GM18951 (cell line): ENCODE measurements around the gene SLC6A17.

Experiments used
- POLR2A ChIP-seq: IDR thresholded peaks from 4 replicates; pipeline ENCODE4 v1.6.1; 2011; ENCODE audit warnings: mild to moderate bottlenecking; ENCODE audit not compliant: insufficient read length, insufficient read depth; ENCODE audit errors: extremely low read depth
- in situ Hi-C: fragments of 300-500 bp; cut with MboI; formaldehyde crosslinking; loops from one replicate; pipeline ENCODE4 v1.12.0; 2022; ENCODE audit warnings: low sequenced_read_pairs, mixed read lengths, inconsistent platforms; ENCODE audit not compliant: unreplicated experiment

The SLC6A17 gene

DNA sequence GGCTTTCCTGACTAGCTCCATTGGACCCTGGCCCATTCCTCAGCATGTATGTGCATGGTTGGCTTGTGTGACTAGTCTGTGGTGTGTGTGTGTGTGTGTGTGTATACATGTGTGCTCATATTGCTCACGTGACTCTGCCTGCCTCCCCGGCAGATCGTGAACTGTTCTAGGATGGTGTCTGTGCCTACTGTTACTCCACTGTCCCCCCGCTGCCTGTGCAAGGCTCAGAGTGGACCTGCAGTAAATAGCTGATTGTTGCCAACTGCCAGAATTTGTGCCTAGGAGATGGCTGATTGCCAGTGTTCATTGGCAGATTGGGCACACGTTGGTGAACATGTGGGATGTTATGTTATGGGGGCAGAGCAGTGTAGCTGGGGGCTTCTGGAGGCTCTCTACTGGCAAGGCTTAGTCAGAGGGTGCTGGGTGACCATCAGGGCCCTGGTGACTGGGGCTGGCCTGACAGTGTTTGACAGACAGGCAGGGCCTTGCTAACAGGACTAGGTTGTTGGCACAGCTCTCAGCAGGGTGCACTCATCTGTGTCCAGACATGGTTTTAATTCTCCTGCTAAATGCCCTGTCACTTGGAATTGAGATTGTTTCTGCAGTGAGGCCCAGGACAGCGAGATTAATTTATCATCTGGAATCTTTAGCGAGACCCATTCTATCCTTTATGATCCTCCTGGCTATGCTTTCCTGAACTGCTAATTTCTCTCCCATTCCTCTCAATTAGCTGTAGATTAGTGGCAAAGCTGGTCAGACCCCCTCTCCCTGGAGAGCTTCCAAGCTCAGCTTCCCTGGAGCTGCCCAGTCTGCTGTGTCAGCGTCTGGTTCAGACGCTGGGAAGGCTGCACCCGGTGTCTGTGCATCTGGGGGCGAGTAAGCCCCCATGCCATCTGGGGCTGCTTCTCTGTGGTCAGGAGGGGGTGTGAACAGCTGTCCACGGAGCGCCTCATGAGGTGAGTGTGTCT, 20.8 kb downstream of the SLC6A17 start:
- TF ChIP-seq POLR2A = no peak
- in situ Hi-C loops = no loop called here

DNA sequence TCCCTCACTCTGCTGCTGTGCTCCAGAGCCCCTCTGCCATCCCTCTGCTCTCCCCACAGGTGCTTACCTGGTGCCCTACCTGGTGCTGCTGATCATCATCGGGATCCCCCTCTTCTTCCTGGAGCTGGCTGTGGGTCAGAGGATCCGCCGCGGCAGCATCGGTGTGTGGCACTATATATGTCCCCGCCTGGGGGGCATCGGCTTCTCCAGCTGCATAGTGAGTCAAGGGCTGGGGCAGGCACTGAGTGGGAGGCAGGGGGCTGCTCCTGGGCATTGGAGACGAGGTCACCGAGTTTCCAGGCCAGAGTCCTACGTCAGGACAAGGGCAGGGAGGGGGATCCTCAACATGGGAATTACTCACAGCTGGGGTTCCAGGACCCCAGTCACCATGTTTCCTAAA, 21.7 kb downstream of the SLC6A17 start:
- TF ChIP-seq POLR2A = no peak
- in situ Hi-C loops = no loop called here

DNA sequence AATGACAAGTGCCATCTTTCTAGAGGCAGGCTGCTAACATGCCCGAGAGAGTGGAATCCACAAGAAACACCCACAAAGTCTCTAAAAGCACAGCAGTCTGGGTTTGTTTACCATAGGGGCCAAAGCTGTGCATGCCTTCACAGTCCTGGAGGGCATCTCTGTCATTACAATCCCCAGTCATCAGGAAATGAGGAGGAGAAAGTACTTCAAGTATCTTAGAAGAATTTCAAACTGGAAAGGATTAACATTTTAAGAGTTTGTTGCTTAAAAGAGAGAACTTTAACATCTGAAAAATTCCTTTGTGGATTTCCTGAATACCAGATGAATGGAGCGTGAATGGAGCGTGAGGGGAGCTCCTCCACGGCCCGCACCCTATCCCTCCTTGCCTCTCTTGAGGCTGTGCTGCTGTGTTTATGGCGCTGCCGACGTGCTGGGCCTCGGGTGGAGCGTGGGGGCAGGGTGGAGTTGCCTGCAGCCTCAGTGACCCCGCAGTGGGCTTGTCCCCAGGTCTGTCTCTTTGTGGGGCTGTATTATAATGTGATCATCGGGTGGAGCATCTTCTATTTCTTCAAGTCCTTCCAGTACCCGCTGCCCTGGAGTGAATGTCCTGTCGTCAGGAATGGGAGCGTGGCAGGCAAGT, 23.3 kb downstream of the SLC6A17 start:
- TF ChIP-seq POLR2A = no peak
- in situ Hi-C loops = no loop called here

DNA sequence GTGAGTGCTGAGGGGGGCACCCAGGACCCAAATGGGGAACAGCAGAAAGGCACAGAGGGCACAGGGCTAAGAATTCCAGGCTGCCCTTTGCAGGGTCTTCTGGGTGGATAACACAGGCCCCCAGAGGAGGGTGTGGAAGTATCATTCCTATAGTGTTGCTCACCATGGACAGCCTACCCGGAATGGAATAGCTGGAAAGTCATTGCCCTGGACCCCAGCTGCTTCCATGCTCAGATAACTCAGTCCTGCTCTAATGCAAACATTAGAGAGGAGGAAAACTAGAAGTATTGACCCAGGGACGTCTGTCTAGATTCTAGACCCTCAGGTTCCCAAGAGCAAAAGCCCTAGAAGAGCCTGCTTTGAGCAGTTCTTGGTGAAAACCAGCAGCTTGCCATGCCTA, 24.7 kb downstream of the SLC6A17 start:
- in situ Hi-C loops = no loop called here
- no peak for TF ChIP-seq POLR2A

DNA sequence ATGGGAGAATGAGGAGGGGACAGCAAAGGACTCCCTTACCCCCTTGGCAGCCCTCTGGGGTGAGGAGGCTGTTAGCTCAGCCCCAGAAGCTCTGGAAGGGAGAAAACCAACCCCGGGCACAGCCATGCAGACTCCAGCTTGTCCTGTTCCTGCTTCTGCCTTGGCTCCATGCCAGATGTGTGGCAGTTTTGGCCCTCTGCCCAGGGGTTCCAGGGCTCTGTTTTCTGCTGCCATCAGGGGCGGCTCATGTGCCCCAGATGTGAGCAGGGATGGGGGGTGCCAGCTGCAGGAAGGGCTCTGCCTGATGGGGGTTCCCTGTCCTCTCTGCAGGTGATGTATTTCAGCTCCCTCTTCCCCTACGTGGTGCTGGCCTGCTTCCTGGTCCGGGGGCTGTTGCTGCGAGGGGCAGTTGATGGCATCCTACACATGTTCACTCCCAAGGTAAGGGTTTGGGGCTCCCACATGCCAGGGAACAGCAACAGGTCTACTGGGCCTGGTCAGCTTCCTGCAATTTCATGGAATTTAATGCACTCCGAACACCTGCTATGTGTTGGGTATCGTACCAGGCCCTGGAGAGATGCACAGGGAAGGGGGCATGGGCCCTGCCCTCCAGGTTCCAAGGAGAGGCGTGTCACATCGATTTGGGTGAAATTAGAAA, 26.1 kb downstream of the SLC6A17 start:
- no peak for TF ChIP-seq POLR2A
- in situ Hi-C loops = no loop called here

DNA sequence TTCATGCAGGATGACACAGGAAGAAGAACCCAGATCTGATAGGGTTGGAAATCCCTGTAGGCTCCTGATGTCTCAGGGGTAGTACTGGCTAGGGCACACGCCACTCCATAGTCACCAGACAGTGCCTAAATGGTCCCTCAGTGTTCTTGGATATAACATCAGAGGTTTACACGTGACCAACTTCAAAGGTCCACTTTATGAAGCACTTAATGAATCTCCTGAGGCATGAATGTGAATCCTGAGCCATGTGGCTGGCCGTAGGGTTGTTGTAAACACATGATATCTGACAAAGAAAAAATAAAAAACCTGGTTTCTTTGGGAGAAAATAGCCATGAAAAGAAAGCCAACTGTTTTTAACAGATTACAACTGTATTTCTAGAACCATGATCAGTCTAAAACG, 27.5 kb downstream of the SLC6A17 start:
- in situ Hi-C loops = no loop called here
- no peak for TF ChIP-seq POLR2A

DNA sequence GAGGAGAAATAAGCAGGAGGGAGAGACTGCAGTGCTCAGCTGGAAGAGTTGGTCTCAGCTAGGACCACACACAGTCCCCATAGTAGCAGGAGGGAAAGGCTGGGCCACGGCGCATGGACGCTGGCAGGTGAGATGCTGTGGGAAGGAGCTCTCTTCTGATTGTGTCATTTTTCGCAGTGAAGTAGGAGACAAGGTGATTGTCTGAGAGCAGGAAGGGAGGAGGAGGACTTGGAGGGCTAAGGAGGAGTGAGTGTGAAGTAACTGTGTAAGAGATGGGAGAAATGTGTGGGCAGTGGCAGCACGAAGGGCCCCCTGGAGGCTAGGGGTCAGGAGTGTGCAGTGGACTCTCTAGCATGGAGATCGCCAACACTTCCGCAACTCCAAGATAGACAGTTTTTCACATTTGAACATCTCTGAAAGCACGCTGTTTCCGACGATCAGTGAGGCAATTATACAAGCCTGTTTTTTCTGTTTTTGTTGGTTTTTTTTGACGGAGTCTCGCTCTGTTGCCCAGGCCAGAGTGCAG, 33.4 kb downstream of the SLC6A17 start:
- in situ Hi-C loops = no loop called here
- no peak for TF ChIP-seq POLR2A

DNA sequence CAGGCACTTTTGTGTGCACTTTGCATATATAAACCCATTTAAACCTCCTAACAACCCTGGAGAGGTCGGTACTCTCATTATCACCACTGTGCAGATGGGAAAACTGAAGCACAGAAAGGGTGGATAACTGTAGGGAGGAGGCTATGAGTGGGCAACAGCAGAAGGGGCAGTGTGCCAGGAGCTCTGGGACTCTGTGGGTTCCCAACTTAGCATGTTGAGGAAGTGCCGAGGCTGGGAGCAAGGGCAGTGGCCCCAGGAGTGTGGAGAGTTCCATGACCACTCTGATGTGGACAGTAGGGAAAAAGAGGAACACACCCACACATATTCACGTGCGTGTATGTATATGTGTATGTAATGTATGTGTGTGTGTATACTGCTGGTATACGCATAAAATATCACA, 34.2 kb downstream of the SLC6A17 start:
- in situ Hi-C loops = no loop called here
- no peak for TF ChIP-seq POLR2A

DNA sequence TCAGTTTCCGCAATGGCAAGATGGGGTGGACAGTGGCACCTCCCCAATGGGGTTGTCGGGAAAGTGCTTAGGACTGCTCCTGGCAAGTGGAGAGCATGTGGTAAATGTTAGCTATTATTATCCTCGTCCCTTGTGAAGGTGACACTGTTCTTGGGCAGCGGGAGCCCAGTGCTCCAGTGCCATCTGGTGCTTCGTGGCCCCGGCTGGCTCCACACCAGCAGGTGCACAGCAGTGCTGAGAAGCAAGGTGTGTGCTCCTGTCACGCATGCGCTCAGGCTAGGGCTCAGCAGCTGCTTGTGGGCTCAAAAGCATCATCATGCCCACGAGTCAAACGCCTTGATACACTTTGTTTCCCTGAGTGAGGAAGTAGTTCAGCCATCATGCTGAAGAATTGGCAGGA, 34.9 kb downstream of the SLC6A17 start:
- no peak for TF ChIP-seq POLR2A
- in situ Hi-C loops = no loop called here

DNA sequence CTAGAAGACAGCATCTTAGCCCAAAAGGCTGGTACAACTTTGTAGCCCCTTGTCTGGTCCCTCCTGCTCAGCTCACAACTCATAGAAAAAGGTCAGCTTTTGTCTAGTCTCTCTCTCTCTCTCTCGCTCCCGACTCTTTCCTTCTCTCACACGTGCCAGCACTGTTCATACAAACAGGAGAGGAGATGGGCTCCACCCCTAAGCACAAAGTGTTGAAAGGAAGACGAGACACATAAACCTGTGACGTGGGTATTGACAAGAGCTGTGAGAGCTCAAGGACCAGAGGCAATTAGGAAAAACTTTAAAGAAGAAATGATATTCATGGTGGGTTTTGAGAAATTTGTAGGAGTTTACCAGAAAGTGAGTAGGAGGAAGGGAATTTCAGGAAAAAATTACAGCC, 36.3 kb downstream of the SLC6A17 start:
- in situ Hi-C loops = no loop called here
- TF ChIP-seq POLR2A = no peak

DNA sequence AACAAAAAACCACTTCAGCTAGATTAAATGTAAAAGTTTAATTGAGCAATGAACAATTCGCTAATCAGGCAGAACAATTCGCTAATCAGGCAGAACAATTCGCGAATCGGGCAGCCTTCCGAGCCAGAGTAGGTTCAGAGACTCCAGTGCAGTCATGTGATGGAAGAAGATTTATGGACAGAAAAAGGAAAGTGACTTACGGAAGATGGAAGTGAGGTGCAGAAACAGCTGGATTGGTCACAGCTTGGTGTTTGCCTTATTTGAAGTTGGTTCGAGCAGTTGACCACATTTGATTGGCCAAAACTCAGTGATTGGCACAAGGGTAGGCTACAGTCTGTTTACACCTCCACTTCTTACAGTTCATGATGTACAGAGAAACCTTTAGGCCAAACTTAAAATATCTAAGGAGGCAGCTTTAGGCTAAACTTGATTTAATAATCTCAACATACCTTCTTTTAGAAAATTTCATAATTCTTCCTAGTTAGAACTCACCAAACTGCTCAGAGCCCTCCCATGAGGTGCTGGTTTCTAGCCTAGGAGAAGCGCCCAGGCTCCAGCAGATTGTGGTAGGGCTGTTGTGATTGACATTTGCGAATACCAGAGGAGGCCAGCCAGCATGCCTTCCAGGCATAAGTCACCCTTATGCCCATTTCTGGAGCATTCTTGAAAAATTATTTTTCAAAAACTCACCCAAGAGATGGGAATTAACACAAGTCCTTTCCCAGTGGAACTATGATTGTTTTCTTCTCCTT, 37.0 kb downstream of the SLC6A17 start:
- no peak for TF ChIP-seq POLR2A
- in situ Hi-C loops = no loop called here

DNA sequence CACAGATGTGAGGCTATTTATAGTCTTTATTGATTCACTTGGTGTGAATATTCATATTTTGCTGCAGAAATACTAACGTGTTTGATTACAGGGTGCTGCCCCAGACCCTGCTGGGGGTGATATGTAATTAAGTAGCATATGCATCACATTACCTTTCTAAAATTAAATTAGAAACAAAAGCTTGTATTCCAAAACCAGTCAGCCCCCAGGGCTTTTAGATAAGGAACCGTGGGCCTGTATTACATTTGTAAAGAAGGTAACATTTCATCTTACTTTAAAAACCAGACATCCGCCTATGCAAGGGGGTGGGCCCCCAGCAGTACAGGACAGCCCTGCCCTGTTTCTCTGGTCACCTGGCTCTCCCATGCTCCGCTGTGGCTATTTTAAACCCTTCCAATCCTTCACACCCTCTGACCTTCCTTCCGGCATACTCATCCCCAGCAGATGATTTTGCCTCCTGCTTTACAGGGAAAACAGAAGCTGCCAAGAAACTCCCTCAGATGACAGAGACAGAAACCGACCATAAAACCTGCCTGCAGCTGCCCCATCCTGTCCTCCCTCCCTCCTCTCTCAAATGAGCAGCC, 37.8 kb downstream of the SLC6A17 start:
- no peak for TF ChIP-seq POLR2A
- in situ Hi-C loops = no loop called here
